ENCODE data around the gene KCNC1. TPM values are rescaled to one million over a fixed set of nuclear protein-coding genes. Genes with fewer than 3 reads are reported as not detected.

Gene KCNC1
- total RNA-seq, 4 donors from 2014 or later, result not detected

DNA sequence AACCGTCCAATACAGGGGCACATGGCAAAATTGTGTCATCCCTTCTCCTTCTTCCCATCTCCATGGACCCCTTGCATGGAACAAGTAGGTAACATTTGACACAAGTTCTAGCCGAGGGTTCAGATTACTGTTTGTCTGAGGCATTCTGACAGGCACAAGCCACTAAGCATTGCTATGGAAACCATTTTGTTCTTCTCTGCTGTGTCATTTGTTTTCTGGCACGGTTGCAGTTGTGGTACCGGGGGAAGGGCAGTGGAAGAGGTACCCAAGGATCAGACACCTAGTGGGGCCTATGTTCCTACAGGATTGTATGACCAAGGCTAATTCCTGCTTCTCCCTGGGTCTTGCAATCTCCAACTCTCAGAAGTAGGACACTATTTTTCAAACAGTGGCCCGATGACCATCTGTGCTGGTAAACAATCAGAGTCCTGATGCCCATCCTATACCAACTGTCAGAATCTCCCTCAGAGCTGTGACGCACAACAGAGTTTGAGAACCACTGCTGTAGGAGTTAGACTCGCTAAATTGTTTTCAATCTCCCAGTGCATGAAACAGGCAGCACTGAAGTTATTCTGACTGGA lies 69.3 kb downstream of the KCNC1 start:
- no peaks in the 10 kb centered on the region for H3K36me3 ChIP-seq
- TF ChIP-seq, protein P1, sequence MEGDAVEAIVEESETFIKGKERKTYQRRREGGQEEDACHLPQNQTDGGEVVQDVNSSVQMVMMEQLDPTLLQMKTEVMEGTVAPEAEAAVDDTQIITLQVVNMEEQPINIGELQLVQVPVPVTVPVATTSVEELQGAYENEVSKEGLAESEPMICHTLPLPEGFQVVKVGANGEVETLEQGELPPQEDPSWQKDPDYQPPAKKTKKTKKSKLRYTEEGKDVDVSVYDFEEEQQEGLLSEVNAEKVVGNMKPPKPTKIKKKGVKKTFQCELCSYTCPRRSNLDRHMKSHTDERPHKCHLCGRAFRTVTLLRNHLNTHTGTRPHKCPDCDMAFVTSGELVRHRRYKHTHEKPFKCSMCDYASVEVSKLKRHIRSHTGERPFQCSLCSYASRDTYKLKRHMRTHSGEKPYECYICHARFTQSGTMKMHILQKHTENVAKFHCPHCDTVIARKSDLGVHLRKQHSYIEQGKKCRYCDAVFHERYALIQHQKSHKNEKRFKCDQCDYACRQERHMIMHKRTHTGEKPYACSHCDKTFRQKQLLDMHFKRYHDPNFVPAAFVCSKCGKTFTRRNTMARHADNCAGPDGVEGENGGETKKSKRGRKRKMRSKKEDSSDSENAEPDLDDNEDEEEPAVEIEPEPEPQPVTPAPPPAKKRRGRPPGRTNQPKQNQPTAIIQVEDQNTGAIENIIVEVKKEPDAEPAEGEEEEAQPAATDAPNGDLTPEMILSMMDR (IDR thresholded peaks at IDR 0.05), result no peak
- no peak for TF ChIP-seq POLR2A (IDR thresholded peaks at IDR 0.05)
- H3K4me1 ChIP-seq, result peaks cover 0 to 6% (median 3%) of the 10 kb centered on the region in 3 donors
- intact Hi-C loops (cut with DNase I), result no loop called here
- no peak overlapping the region for H3K27ac ChIP-seq
- no peaks in the 10 kb centered on the region for H3K9me3 ChIP-seq
- H3K27me3 ChIP-seq, result no peaks in the 10 kb centered on the region
- no peak for DNase-seq
- no peak overlapping the region for H3K4me3 ChIP-seq
- 88 to 89% methylated on average over 6 to 7 of the region's 7 CpGs for WGBS, 2 donors

DNA sequence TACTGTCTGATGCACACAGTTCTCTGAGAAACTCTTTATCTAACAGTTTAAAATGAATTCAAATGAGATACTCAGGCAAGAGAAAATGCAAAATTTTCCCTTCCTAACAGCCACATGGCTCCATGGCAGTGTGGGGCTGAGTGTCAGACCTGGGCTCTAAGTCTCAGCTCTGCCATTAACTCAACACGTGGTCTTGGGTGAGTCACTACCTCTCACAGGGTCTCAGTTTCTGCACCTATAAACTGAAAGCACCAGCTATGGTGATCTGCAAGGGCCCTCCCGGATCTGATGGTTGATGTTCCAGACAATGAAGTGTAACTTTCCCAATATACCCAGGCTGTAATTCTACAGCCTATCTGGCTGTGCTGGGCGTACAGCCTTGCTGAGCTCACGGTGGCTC lies 70.5 kb downstream of the KCNC1 start:
- WGBS, 2 donors, result 88% methylated on average over 2 to 4 of the region's 4 CpGs
- no peak overlapping the region for H3K27ac ChIP-seq
- no peak overlapping the region for H3K4me3 ChIP-seq
- no peaks in the 10 kb centered on the region for H3K36me3 ChIP-seq
- no peak for DNase-seq
- intact Hi-C loops (cut with DNase I), result no loop called here
- H3K9me3 ChIP-seq, result no peaks in the 10 kb centered on the region
- peaks cover 0 to 4% (median 0%) of the 10 kb centered on the region in 3 donors for H3K4me1 ChIP-seq
- TF ChIP-seq, protein P1 (IDR thresholded peaks at IDR 0.05), result no peak
- TF ChIP-seq POLR2A (IDR thresholded peaks at IDR 0.05), result no peak
- H3K27me3 ChIP-seq, result no peaks in the 10 kb centered on the region

DNA sequence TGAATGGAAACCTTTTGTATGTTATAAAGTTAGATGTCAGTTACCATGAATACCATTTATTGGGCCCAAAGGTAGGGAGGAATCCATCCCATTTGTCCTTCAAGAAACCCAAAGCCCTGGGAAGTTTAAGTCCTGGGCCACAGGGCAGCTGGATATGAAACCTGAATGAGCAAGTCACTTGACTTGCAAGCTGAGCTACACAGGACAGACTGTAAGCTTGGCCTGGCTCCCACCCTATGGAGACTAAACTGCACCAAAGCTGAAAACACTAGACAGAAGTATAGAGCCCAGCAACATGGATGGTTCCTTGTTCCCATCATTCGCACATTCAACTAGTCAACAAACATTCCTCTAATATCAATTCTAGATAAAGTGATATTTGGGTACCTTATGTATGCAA lies 71.3 kb downstream of the KCNC1 start:
- no peak for DNase-seq
- 67 to 100% methylated on average over 1 of the region's 1 CpG for WGBS, 2 donors

DNA sequence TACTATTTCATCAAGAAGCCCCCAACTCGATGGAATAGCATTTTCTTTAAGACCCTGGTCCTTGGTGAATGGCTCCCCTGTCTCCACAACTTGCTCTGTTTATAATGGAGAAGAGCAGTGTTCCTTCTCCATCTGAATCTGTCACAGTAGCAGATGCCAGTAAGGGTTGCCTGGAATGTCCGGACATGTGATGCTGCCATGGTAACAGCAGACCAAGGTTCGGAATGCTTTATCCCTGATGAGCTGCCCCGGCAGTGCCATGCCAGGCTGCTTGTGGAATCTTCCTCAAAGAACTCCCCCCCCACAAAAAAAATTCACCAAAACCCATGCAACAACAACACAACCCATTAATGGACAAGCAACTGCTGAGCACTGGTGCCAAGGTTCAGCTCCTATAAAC lies 72.5 kb downstream of the KCNC1 start:
- Histone ChIP-seq H3K4me3 (no peak overlapping the region), H3K9me3 (no peaks in the 10 kb centered on the region), H3K36me3 (no peaks in the 10 kb centered on the region), H3K27me3 (no peaks in the 10 kb centered on the region), H3K4me1 (peaks cover 7 to 24% (median 9%) of the 10 kb centered on the region in 3 donors), H3K27ac (no peak overlapping the region)
- no peak for DNase-seq
- intact Hi-C loops (cut with DNase I), result no loop called here
- TF ChIP-seq, protein P1 (IDR thresholded peaks at IDR 0.05), result no peak
- no peak for TF ChIP-seq POLR2A (IDR thresholded peaks at IDR 0.05)
- 51 to 53% methylated on average over 2 to 4 of the region's 4 CpGs for WGBS, 2 donors

More for the DNA sequence above, 71.3 kb downstream of the KCNC1 start:
- Histone ChIP-seq H3K4me3 (no peak overlapping the region), H3K36me3 (no peaks in the 10 kb centered on the region), H3K9me3 (no peaks in the 10 kb centered on the region), H3K27ac (no peak overlapping the region), H3K4me1 (peaks cover 1 to 13% (median 2%) of the 10 kb centered on the region in 3 donors), H3K27me3 (no peaks in the 10 kb centered on the region)
- intact Hi-C loops (cut with DNase I), result no loop called here
- TF ChIP-seq POLR2A (IDR thresholded peaks at IDR 0.05), result no peak
- TF ChIP-seq, protein P1 (IDR thresholded peaks at IDR 0.05), result no peak

DNA sequence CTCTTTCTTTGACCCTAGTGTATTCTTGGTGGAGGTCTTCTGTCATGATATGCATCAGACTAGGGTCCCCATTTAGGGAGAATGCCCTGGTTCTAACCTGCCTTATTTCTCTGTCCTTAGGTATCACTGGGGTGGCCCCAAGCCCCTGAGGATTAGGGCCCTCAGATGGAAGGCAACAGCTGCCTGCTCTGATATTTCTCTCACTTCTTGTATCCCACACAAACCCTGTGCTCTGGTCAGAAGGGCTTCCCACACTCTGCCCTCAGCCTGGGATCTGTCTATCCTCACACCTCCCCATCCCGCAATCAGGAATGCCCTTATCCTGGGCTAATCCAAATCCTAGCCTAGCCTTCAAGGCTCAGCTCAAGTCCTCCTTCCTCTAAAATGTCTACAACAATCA lies 75.5 kb downstream of the KCNC1 start:
- WGBS, 2 donors, result 92 to 100% methylated on average over 1 of the region's 1 CpG
- H3K36me3 ChIP-seq, result no peaks in the 10 kb centered on the region
- peaks cover 7 to 52% (median 21%) of the 10 kb centered on the region in 3 donors for H3K4me1 ChIP-seq
- H3K27ac ChIP-seq, result no peak overlapping the region
- intact Hi-C loops (cut with DNase I), result no loop called here
- no peak for DNase-seq
- H3K4me3 ChIP-seq, result no peak overlapping the region
- no peaks in the 10 kb centered on the region for H3K9me3 ChIP-seq
- H3K27me3 ChIP-seq, result no peaks in the 10 kb centered on the region
- TF ChIP-seq, protein P1 (IDR thresholded peaks at IDR 0.05), result no peak
- no peak for TF ChIP-seq POLR2A (IDR thresholded peaks at IDR 0.05)
